T-cell (primary cell): ENCODE measurements around the gene TPCN1. TPM values are rescaled to one million over a fixed set of nuclear protein-coding genes. Genes with fewer than 3 reads are reported as not detected.

Experiments used
- ATAC-seq, 4 experiments: fragments of 200-7000 bp in 3 of 4; fragments of 150-1000 bp in 1 of 4; cut with Tn5 transposase; replicated peaks in 1 of 4; 1 replicate in 3 of 4; 2 replicates in 1 of 4; pipeline ENCODE4 v1.10.0; 2021; ENCODE audit warnings: moderate library complexity in 3 of 4, mild to moderate bottlenecking in 2 of 4, moderate number of reproducible peaks in 1 of 4
- CTCF ChIA-PET, 2 donors: fragments of 300-600 bp; sonication (Branson Sonifier 250); formaldehyde crosslinking; loops; one replicate each; lab custom pipeline; 2022; ENCODE audit warnings: antibody characterized with exemption in 2 of 2; lab: Charles Lee
- POLR2A ChIA-PET, 2 donors: fragments of 300-600 bp; sonication (Branson Sonifier 250); formaldehyde crosslinking; loops; one replicate each; lab custom pipeline; 2022; ENCODE audit warnings: antibody characterized with exemption in 2 of 2; lab: Charles Lee
- DNase-seq, 35 experiments: peaks; one replicate each; pipeline versions ENCODE4 v3.0.0 to v3.0.0-alpha.2; 2013 to 2023
- H3K27ac ChIP-seq: one replicate; pipeline ENCODE4 v1.5.1; 2013; ENCODE audit warnings: low read length
- H3K27me3 ChIP-seq, 2 experiments: replicated peaks in 1 of 2; 1 replicate in 1 of 2; 2 replicates in 1 of 2; pipeline versions ENCODE4 v1.6.1 to v1.7.0; 2013; ENCODE audit warnings: low read length in 1 of 2, mixed read lengths in 1 of 2; ENCODE audit not compliant: control insufficient read depth in 2 of 2, insufficient read depth in 2 of 2; ENCODE audit errors: extremely low read depth in 1 of 2
- H3K36me3 ChIP-seq, 2 donors: 1 replicate in 1 of 2; 2 replicates in 1 of 2; pipeline versions ENCODE4 v1.6.1 to v1.7.0; 2013; ENCODE audit warnings: low read length in 1 of 2; ENCODE audit not compliant: control insufficient read depth in 2 of 2, insufficient read depth in 1 of 2; ENCODE audit errors: extremely low read depth in 1 of 2
- H3K4me1 ChIP-seq, 2 experiments: 1 replicate in 1 of 2; 2 replicates in 1 of 2; pipeline versions ENCODE4 v1.6.1 to v1.7.0; 2013; ENCODE audit warnings: low read length in 2 of 2, mixed read lengths in 1 of 2; ENCODE audit not compliant: insufficient read depth in 2 of 2, control insufficient read depth in 1 of 2; ENCODE audit errors: extremely low read depth in 1 of 2
- H3K4me3 ChIP-seq, 2 donors: 1 replicate in 1 of 2; 2 replicates in 1 of 2; pipeline versions ENCODE4 v1.5.1 to v1.7.0; 2013; ENCODE audit warnings: mild to moderate bottlenecking in 2 of 2, low read length in 1 of 2, moderate library complexity in 1 of 2; ENCODE audit not compliant: control insufficient read depth in 1 of 2; ENCODE audit errors: extremely low read depth in 1 of 2
- H3K9me3 ChIP-seq: 2 replicates; pipeline ENCODE4 v1.7.0; 2013
- H3K27ac Mint-ChIP-seq, 2 donors: one replicate each; pipeline ENCODE4 v1.8.0; 2020 to 2021; ENCODE audit warnings: mild to moderate bottlenecking in 2 of 2, mixed read lengths in 2 of 2
- H3K27me3 Mint-ChIP-seq, 2 donors: one replicate each; pipeline ENCODE4 v1.8.0; 2021 to 2022; ENCODE audit warnings: mixed read lengths in 2 of 2
- H3K36me3 Mint-ChIP-seq: one replicate; pipeline ENCODE4 v1.8.0; 2021; ENCODE audit warnings: mixed read lengths
- H3K4me1 Mint-ChIP-seq, 3 donors: one replicate each; pipeline ENCODE4 v1.8.0; 2020 to 2022; ENCODE audit warnings: mixed read lengths in 3 of 3, mild to moderate bottlenecking in 1 of 3
- H3K4me3 Mint-ChIP-seq, 3 donors: one replicate each; pipeline ENCODE4 v1.8.0; 2020 to 2022; ENCODE audit warnings: mild to moderate bottlenecking in 3 of 3, mixed read lengths in 3 of 3, moderate library complexity in 3 of 3
- H3K9me3 Mint-ChIP-seq, 3 donors: one replicate each; pipeline ENCODE4 v1.8.0; 2020 to 2022; ENCODE audit warnings: mixed read lengths in 3 of 3
- WGBS: methylation state at CpG from one replicate; pipeline ENCODE4 v1.1.5; 2013; ENCODE audit warnings: missing lambda C conversion rate; ENCODE audit not compliant: insufficient coverage; 5-methylcytosine and 5-hydroxymethylcytosine counted together
- total RNA-seq, 35 experiments: library from RNA in 6 of 35; stranded (reverse) in 6 of 35; fragments of 120-200 nt in 1 of 35; gene quantifications; one replicate each; pipeline versions ENCODE4 v1.2.1 to v1.2.4 and lab custom pipeline; 2013 to 2026

The TPCN1 gene
- total RNA-seq, 5 donors from 2014 or later (not counting 1 experiment from before 2014, with no cell fraction given) = 58.8 to 81.6 (median 73.5) TPM

GRCh38 chr12:113198296-113198695, 23.0 kb upstream of the TPCN1 start:
- CTCF ChIA-PET = no interaction called here
- Histone ChIP-seq H3K9me3 (no peaks in the 10 kb centered on the region), H3K4me1 (no peaks in the 10 kb centered on the region), H3K27ac (no peak overlapping the region), H3K27me3 (no peaks in the 10 kb centered on the region), H3K4me3 (no peak overlapping the region), H3K36me3 (no peaks in the 10 kb centered on the region)
- Mint-ChIP-seq H3K4me1 (peaks cover 0 to 5% (median 3%) of the 10 kb centered on the region in 3 donors), H3K36me3 (no peaks in the 10 kb centered on the region), H3K27ac (no peak overlapping the region), H3K4me3 (no peak overlapping the region), H3K9me3 (no peaks in the 10 kb centered on the region), H3K27me3 (no peaks in the 10 kb centered on the region)
- DNase-seq = no peak
- POLR2A ChIA-PET = no interaction called here
- ATAC-seq = no peak
- WGBS = 100% methylated on average over 1 of the region's 1 CpG

GRCh38 chr12:113200021-113200797, 21.1 kb upstream of the TPCN1 start:
- Histone ChIP-seq H3K4me3 (no peak overlapping the region), H3K27me3 (no peaks in the 10 kb centered on the region), H3K27ac (no peak overlapping the region), H3K4me1 (no peaks in the 10 kb centered on the region), H3K9me3 (no peaks in the 10 kb centered on the region), H3K36me3 (no peaks in the 10 kb centered on the region)
- H3K4me1 Mint-ChIP-seq = peaks cover 0 to 5% (median 0%) of the 10 kb centered on the region in 3 donors
- no peak for DNase-seq
- 95% methylated on average over 11 of the region's 12 CpGs for WGBS
- H3K9me3 Mint-ChIP-seq = no peaks in the 10 kb centered on the region
- H3K4me3 Mint-ChIP-seq = no peak overlapping the region
- H3K27me3 Mint-ChIP-seq = no peaks in the 10 kb centered on the region
- no peak for ATAC-seq
- ChIA-PET CTCF (interaction anchor here in 1 of 2 donors (0.5 to 0.7 kb wide), 2 partner anchors 103 to 113 kb away, joined by 3 read pairs; no protein-coding TSS in a partner anchor), POLR2A (no interaction called here)
- H3K27ac Mint-ChIP-seq = no peak overlapping the region
- no peaks in the 10 kb centered on the region for H3K36me3 Mint-ChIP-seq

- H3K9me3 Mint-ChIP-seq = no peaks in the 10 kb centered on the region
- H3K27ac Mint-ChIP-seq = no peak overlapping the region
- DNase-seq (no peak), ATAC-seq (no peak)
- POLR2A ChIA-PET = interaction anchor here in 1 of 2 donors (1.1 kb wide), 1 partner anchor 15 kb away, joined by 3 read pairs; no protein-coding TSS in a partner anchor
- H3K36me3 Mint-ChIP-seq = no peaks in the 10 kb centered on the region
- CTCF ChIA-PET = interaction anchor here in 1 of 2 donors (0.7 kb wide), 1 partner anchor 102 kb away, joined by 3 read pairs; no protein-coding TSS in a partner anchor
- Histone ChIP-seq H3K36me3 (no peaks in the 10 kb centered on the region), H3K27me3 (no peaks in the 10 kb centered on the region), H3K27ac (no peak overlapping the region), H3K4me1 (no peaks in the 10 kb centered on the region), H3K9me3 (no peaks in the 10 kb centered on the region), H3K4me3 (no peak overlapping the region)
- H3K4me3 Mint-ChIP-seq = no peak overlapping the region
- peaks cover 0 to 9% (median 2%) of the 10 kb centered on the region in 3 donors for H3K4me1 Mint-ChIP-seq
- 94% methylated on average over 13 of the region's 14 CpGs for WGBS
- H3K27me3 Mint-ChIP-seq = no peaks in the 10 kb centered on the region
These were observed 19.8 kb upstream of the TPCN1 start for GRCh38 chr12:113201187-113202177.

- POLR2A ChIA-PET = no interaction called here
- no peak overlapping the region for H3K27ac Mint-ChIP-seq
- CTCF ChIA-PET = no interaction called here
These were observed 18.8 kb upstream of the TPCN1 start for GRCh38 chr12:113202300-113203075.

GRCh38 chr12:113203852-113204760, 17.2 kb upstream of the TPCN1 start:
- Histone ChIP-seq H3K4me1 (peaks cover 12 to 20% of the 10 kb centered on the region in 2 experiments), H3K27ac (no peak overlapping the region)
- WGBS = 100% methylated on average over 6 of the region's 8 CpGs

More at GRCh38 chr12:113202300-113203075, 18.8 kb upstream of the TPCN1 start:
- Histone ChIP-seq H3K4me3 (no peak overlapping the region), H3K36me3 (no peaks in the 10 kb centered on the region), H3K27me3 (no peaks in the 10 kb centered on the region), H3K27ac (no peak overlapping the region), H3K9me3 (no peaks in the 10 kb centered on the region), H3K4me1 (peaks cover 1 to 4% of the 10 kb centered on the region in 2 experiments)
- Mint-ChIP-seq H3K27me3 (no peaks in the 10 kb centered on the region), H3K36me3 (no peaks in the 10 kb centered on the region), H3K4me3 (no peak overlapping the region), H3K9me3 (no peaks in the 10 kb centered on the region), H3K4me1 (peaks cover 3 to 12% (median 7%) of the 10 kb centered on the region in 3 donors)
- DNase-seq (no peak), ATAC-seq (no peak)
- WGBS = no CpG with 5 or more reads among the region's 4 CpGs

More at GRCh38 chr12:113203852-113204760, 17.2 kb upstream of the TPCN1 start:
- POLR2A ChIA-PET = interaction anchor here in 1 of 2 donors (0.5 to 0.6 kb wide), 3 partner anchors 8 to 18 kb away, joined by 4 to 8 read pairs (median 7); no protein-coding TSS in a partner anchor
- ATAC-seq = no peak
- peak overlapping the region in 1 of 2 donors; percentile 66 for H3K27ac Mint-ChIP-seq
- H3K4me3 ChIP-seq = no peak overlapping the region
- no peaks in the 10 kb centered on the region for H3K36me3 Mint-ChIP-seq
- no peaks in the 10 kb centered on the region for H3K9me3 ChIP-seq
- peaks cover 19 to 27% (median 23%) of the 10 kb centered on the region in 3 donors for H3K4me1 Mint-ChIP-seq
- no peaks in the 10 kb centered on the region for H3K9me3 Mint-ChIP-seq
- no peak for DNase-seq
- H3K27me3 Mint-ChIP-seq = no peaks in the 10 kb centered on the region
- no peak overlapping the region for H3K4me3 Mint-ChIP-seq
- CTCF ChIA-PET = interaction anchor here (0.6 to 0.7 kb wide), 2 partner anchors 17 to 32 kb away, joined by 6 to 7 read pairs; partner anchors contain the start of gene TPCN1 (in 1 of the 2)
- H3K36me3 ChIP-seq = no peaks in the 10 kb centered on the region
- no peaks in the 10 kb centered on the region for H3K27me3 ChIP-seq
